GM18526 (cell line): ENCODE results near the gene ANKS1A.

Experiments used
- POLR2A ChIP-seq: IDR thresholded peaks from 3 replicates; pipeline ENCODE4 v1.6.1; 2011; ENCODE audit not compliant: insufficient read length; ENCODE audit errors: extremely low read depth

Gene ANKS1A

GRCh38 chr6:34940030-34940434, 51.0 kb downstream of the ANKS1A start:
- no peak for TF ChIP-seq POLR2A

GRCh38 chr6:34941421-34941820, 52.4 kb downstream of the ANKS1A start:
- TF ChIP-seq POLR2A = no peak

- TF ChIP-seq POLR2A = no peak
These were observed 56.3 kb downstream of the ANKS1A start for GRCh38 chr6:34945317-34945716.

GRCh38 chr6:34947561-34947960, 58.5 kb downstream of the ANKS1A start:
- no peak for TF ChIP-seq POLR2A

- TF ChIP-seq POLR2A = no peak
These were observed 60.6 kb downstream of the ANKS1A start for GRCh38 chr6:34949636-34950035.

- no peak for TF ChIP-seq POLR2A
These were observed 61.8 kb downstream of the ANKS1A start for GRCh38 chr6:34950849-34951248.

GRCh38 chr6:34951731-34952130, 62.7 kb downstream of the ANKS1A start:
- no peak for TF ChIP-seq POLR2A

GRCh38 chr6:34953061-34954025, 64.3 kb downstream of the ANKS1A start:
- TF ChIP-seq POLR2A = no peak

- TF ChIP-seq POLR2A = no peak
These were observed 66.4 kb downstream of the ANKS1A start for GRCh38 chr6:34955442-34955841.

- no peak for TF ChIP-seq POLR2A
These were observed 68.3 kb downstream of the ANKS1A start for GRCh38 chr6:34957231-34957783.

GRCh38 chr6:34958734-34959133, 69.7 kb downstream of the ANKS1A start:
- TF ChIP-seq POLR2A = no peak

- TF ChIP-seq POLR2A = no peak
These were observed 70.2 kb downstream of the ANKS1A start for GRCh38 chr6:34959224-34959623.

GRCh38 chr6:34961082-34961481, 72.0 kb downstream of the ANKS1A start:
- TF ChIP-seq POLR2A = no peak

GRCh38 chr6:34961574-34961973, 72.5 kb downstream of the ANKS1A start:
- TF ChIP-seq POLR2A = no peak

GRCh38 chr6:34964564-34964963, 75.5 kb downstream of the ANKS1A start:
- TF ChIP-seq POLR2A = no peak

- no peak for TF ChIP-seq POLR2A
These were observed 78.4 kb downstream of the ANKS1A start for GRCh38 chr6:34967461-34967860.
